H1 (cell line): Measurements from ENCODE around the gene EME2. TPM values are rescaled to one million over a fixed set of nuclear protein-coding genes. Genes with fewer than 3 reads are reported as not detected.

Experiments
- FOSL1 ChIP-seq: IDR thresholded peaks from 2 replicates; pipeline ENCODE4 v1.6.1; 2011; ENCODE audit warnings: mild to moderate bottlenecking, low read depth, low read length, moderate library complexity; ENCODE audit not compliant: insufficient read depth
- HDAC2 ChIP-seq, 2 experiments: fragments of 300-600 bp in 1 of 2; sonication (generic) in 1 of 2; IDR thresholded peaks; 2 replicates each; pipeline ENCODE4 v1.6.1; 2011 to 2012; ENCODE audit warnings: low read depth in 2 of 2, low read length in 2 of 2, mild to moderate bottlenecking in 2 of 2, moderate library complexity in 2 of 2, borderline replicate concordance in 1 of 2, inconsistent platforms in 1 of 2
- HDAC6 ChIP-seq: IDR thresholded peaks from one replicate; pipeline ENCODE4 v1.7.1; 2012; ENCODE audit warnings: low read depth, mild to moderate bottlenecking, inconsistent platforms, low read length, moderate library complexity
- SIX5 ChIP-seq: IDR thresholded peaks from 2 replicates; pipeline ENCODE4 v1.6.1; 2011; ENCODE audit warnings: mild to moderate bottlenecking, low read depth, low read length
- polyA plus RNA-seq, 7 experiments: library from polyadenylated mRNA; depleted of rRNA in 3 of 7; stranded (reverse) in 5 of 7; unstranded in 2 of 7; fragments of >200 nt in 5 of 7; fragments of 200-250 nt in 2 of 7; gene quantifications; 1 replicate in 5 of 7; 2 replicates in 1 of 7; 4 replicates in 1 of 7; pipeline versions ENCODE4 v1.2.1 to v1.2.3, GENCODE V29; 2011 to 2013; ENCODE audit warnings: missing spikeins in 2 of 7, mixed read lengths in 2 of 7
- total RNA-seq: library from RNA; stranded (reverse); fragmentation: NEBNext Ultra II Directional; extraction: Animal tissue kit (Norgen Biotek cat#: 25700); gene quantifications from 2 replicates; pipeline ENCODE4 v1.2.1, GENCODE V29; 2021
- TF ChIP-seq, protein P1 (sequence below): fragments of 300-600 bp; sonication (generic); IDR thresholded peaks from 2 replicates; pipeline ENCODE4 v1.7.1; 2012; ENCODE audit warnings: low read length, moderate library complexity, mild to moderate bottlenecking, inconsistent platforms; ENCODE audit not compliant: insufficient replicate concordance

Gene EME2
- total and polyA plus RNA-seq, 2 of the 8 experiments (the other 6 are each of a cell fraction or from before 2014, with no cell fraction given): 13.1 to 19.7 TPM

- TF ChIP-seq, protein P1, sequence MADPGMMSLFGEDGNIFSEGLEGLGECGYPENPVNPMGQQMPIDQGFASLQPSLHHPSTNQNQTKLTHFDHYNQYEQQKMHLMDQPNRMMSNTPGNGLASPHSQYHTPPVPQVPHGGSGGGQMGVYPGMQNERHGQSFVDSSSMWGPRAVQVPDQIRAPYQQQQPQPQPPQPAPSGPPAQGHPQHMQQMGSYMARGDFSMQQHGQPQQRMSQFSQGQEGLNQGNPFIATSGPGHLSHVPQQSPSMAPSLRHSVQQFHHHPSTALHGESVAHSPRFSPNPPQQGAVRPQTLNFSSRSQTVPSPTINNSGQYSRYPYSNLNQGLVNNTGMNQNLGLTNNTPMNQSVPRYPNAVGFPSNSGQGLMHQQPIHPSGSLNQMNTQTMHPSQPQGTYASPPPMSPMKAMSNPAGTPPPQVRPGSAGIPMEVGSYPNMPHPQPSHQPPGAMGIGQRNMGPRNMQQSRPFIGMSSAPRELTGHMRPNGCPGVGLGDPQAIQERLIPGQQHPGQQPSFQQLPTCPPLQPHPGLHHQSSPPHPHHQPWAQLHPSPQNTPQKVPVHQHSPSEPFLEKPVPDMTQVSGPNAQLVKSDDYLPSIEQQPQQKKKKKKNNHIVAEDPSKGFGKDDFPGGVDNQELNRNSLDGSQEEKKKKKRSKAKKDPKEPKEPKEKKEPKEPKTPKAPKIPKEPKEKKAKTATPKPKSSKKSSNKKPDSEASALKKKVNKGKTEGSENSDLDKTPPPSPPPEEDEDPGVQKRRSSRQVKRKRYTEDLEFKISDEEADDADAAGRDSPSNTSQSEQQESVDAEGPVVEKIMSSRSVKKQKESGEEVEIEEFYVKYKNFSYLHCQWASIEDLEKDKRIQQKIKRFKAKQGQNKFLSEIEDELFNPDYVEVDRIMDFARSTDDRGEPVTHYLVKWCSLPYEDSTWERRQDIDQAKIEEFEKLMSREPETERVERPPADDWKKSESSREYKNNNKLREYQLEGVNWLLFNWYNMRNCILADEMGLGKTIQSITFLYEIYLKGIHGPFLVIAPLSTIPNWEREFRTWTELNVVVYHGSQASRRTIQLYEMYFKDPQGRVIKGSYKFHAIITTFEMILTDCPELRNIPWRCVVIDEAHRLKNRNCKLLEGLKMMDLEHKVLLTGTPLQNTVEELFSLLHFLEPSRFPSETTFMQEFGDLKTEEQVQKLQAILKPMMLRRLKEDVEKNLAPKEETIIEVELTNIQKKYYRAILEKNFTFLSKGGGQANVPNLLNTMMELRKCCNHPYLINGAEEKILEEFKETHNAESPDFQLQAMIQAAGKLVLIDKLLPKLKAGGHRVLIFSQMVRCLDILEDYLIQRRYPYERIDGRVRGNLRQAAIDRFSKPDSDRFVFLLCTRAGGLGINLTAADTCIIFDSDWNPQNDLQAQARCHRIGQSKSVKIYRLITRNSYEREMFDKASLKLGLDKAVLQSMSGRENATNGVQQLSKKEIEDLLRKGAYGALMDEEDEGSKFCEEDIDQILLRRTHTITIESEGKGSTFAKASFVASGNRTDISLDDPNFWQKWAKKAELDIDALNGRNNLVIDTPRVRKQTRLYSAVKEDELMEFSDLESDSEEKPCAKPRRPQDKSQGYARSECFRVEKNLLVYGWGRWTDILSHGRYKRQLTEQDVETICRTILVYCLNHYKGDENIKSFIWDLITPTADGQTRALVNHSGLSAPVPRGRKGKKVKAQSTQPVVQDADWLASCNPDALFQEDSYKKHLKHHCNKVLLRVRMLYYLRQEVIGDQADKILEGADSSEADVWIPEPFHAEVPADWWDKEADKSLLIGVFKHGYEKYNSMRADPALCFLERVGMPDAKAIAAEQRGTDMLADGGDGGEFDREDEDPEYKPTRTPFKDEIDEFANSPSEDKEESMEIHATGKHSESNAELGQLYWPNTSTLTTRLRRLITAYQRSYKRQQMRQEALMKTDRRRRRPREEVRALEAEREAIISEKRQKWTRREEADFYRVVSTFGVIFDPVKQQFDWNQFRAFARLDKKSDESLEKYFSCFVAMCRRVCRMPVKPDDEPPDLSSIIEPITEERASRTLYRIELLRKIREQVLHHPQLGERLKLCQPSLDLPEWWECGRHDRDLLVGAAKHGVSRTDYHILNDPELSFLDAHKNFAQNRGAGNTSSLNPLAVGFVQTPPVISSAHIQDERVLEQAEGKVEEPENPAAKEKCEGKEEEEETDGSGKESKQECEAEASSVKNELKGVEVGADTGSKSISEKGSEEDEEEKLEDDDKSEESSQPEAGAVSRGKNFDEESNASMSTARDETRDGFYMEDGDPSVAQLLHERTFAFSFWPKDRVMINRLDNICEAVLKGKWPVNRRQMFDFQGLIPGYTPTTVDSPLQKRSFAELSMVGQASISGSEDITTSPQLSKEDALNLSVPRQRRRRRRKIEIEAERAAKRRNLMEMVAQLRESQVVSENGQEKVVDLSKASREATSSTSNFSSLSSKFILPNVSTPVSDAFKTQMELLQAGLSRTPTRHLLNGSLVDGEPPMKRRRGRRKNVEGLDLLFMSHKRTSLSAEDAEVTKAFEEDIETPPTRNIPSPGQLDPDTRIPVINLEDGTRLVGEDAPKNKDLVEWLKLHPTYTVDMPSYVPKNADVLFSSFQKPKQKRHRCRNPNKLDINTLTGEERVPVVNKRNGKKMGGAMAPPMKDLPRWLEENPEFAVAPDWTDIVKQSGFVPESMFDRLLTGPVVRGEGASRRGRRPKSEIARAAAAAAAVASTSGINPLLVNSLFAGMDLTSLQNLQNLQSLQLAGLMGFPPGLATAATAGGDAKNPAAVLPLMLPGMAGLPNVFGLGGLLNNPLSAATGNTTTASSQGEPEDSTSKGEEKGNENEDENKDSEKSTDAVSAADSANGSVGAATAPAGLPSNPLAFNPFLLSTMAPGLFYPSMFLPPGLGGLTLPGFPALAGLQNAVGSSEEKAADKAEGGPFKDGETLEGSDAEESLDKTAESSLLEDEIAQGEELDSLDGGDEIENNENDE: no peak
- TF ChIP-seq HDAC6: no peak
- no peak for TF ChIP-seq HDAC2 (IDR thresholded peaks at IDR 0.05; ENCODE audit: borderline replicate concordance in 1 of 2, low read depth in 2 of 2, low read length in 2 of 2)
- no peak for TF ChIP-seq SIX5
- TF ChIP-seq FOSL1: no peak
Observed at GRCh38 chr16:1729026-1729425, 43.6 kb upstream of the EME2 start (continued).
